HL-60 (cell line): Measurements from ENCODE around the gene SOX15.

Experiments used
- DNase-seq, 2 experiments: peaks; one replicate each; pipeline ENCODE4 v3.0.0-alpha.2; 2010 to 2020; ENCODE audit warnings: low read depth in 1 of 2, low spot score in 1 of 2
- H3K27ac ChIP-seq: fragments of 250-450 bp; sonication (Bioruptor Pico); replicated peaks from 2 replicates; pipeline ENCODE4 v1.5.1; 2020; ENCODE audit warnings: mild to moderate bottlenecking, moderate library complexity
- H3K27me3 ChIP-seq: fragments of 250-450 bp; sonication (Bioruptor Pico); 2 replicates; pipeline ENCODE4 v1.5.1; 2021; ENCODE audit warnings: mild to moderate bottlenecking, moderate library complexity; ENCODE audit not compliant: insufficient read depth, poor library complexity, severe bottlenecking
- H3K4me3 ChIP-seq: replicated peaks from 2 replicates; pipeline ENCODE4 v1.5.1; 2011; ENCODE audit warnings: mild to moderate bottlenecking, control low read depth, low read length; ENCODE audit not compliant: insufficient read depth
- CTCF ChIP-seq: IDR thresholded peaks from one replicate; pipeline ENCODE4 v1.5.1; 2011; ENCODE audit warnings: low read length, control low read depth, inconsistent platforms; ENCODE audit not compliant: insufficient read depth
- GABPA ChIP-seq: IDR thresholded peaks from 2 replicates; pipeline ENCODE4 v1.6.1; 2012; ENCODE audit warnings: low read depth
- POLR2AphosphoS5 ChIP-seq: IDR thresholded peaks from 2 replicates; pipeline ENCODE4 v1.6.1; 2012; ENCODE audit warnings: low read depth
- REST ChIP-seq: IDR thresholded peaks from 2 replicates; pipeline ENCODE4 v1.6.1; 2012; ENCODE audit warnings: low read depth; ENCODE audit not compliant: insufficient replicate concordance
- SPI1 ChIP-seq: IDR thresholded peaks from 2 replicates; pipeline ENCODE4 v1.6.1; 2012; ENCODE audit warnings: low read depth, mild to moderate bottlenecking, borderline replicate concordance

Gene SOX15

GRCh38 chr17:7613769-7614424 is 24.0 kb upstream of the SOX15 start:
- Histone ChIP-seq H3K4me3 (no peak overlapping the region), H3K27me3 (no peaks in the 10 kb centered on the region), H3K27ac (no peak overlapping the region)
- no peak for DNase-seq
- TF ChIP-seq POLR2AphosphoS5 (no peak), REST (no peak), CTCF (no peak), GABPA (no peak), SPI1 (no peak)

GRCh38 chr17:7612294-7612640 is 22.4 kb upstream of the SOX15 start:
- no peak overlapping the region for H3K27ac ChIP-seq
- H3K4me3 ChIP-seq: no peak overlapping the region
- no peak for DNase-seq
- no peaks in the 10 kb centered on the region for H3K27me3 ChIP-seq
- no peak for TF ChIP-seq GABPA
- no peak for TF ChIP-seq SPI1
- TF ChIP-seq CTCF: no peak

- H3K27me3 ChIP-seq: no peaks in the 10 kb centered on the region
- DNase-seq: no peak
- no peak overlapping the region for H3K27ac ChIP-seq
- no peak for TF ChIP-seq GABPA
- no peak for TF ChIP-seq SPI1
- no peak for TF ChIP-seq CTCF
- TF ChIP-seq POLR2AphosphoS5: no peak
- TF ChIP-seq REST: no peak
- no peak overlapping the region for H3K4me3 ChIP-seq
Measured at GRCh38 chr17:7611635-7612293, 21.9 kb upstream of the SOX15 start.

- DNase-seq: no peak
- H3K27me3 ChIP-seq: no peaks in the 10 kb centered on the region
- no peak overlapping the region for H3K27ac ChIP-seq
- H3K4me3 ChIP-seq: no peak overlapping the region
- TF ChIP-seq REST: no peak
- TF ChIP-seq SPI1: no peak
- TF ChIP-seq POLR2AphosphoS5: no peak
- TF ChIP-seq CTCF: no peak
- TF ChIP-seq GABPA: no peak
Measured at GRCh38 chr17:7610641-7611040, 20.7 kb upstream of the SOX15 start.
